HG02884 (cell line): ENCODE results near the gene FIBCD1.
"Not testable (repeated sequence)": the region's sequence is repeated elsewhere in the genome, so short reads cannot be mapped to it uniquely, and the experiment has no call there.

Experiments used
- ATAC-seq: cut with Tn5 transposase; IDR thresholded peaks from one replicate; pipeline ENCODE4 v1.9.1; 2021; ENCODE audit warnings: mild to moderate bottlenecking, moderate library complexity; ENCODE audit not compliant: unreplicated experiment

Gene FIBCD1

DNA sequence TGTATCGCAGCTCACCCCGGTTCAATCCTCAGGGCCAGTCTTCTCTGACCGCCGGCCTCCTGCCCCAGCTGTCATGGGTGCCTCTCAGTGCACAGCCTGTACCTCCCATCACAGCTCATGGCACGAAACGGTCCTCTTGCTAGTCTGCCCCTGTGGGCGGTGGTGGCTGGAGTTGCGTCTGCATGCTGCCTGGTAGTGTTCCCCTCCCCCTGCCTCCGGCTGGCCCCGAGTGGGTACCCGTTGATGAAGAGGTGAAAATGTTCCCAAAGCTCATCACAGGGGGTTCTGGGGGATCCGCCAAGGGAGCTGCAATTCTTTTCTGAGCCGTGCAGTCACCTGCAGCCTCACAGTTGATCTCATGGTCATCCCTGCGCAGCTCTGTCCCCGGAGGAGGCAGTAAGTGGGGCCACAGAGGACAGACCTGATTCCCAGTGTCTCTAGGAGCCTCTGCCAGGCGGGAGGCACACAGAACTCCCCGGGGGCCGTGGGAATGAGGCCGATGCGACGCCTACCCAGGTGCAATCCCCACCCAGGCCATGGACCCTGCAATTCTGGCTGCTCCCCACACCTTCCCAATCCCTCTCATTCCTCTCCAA is 34.7 kb upstream of the FIBCD1 start:
- ATAC-seq, result no peak

DNA sequence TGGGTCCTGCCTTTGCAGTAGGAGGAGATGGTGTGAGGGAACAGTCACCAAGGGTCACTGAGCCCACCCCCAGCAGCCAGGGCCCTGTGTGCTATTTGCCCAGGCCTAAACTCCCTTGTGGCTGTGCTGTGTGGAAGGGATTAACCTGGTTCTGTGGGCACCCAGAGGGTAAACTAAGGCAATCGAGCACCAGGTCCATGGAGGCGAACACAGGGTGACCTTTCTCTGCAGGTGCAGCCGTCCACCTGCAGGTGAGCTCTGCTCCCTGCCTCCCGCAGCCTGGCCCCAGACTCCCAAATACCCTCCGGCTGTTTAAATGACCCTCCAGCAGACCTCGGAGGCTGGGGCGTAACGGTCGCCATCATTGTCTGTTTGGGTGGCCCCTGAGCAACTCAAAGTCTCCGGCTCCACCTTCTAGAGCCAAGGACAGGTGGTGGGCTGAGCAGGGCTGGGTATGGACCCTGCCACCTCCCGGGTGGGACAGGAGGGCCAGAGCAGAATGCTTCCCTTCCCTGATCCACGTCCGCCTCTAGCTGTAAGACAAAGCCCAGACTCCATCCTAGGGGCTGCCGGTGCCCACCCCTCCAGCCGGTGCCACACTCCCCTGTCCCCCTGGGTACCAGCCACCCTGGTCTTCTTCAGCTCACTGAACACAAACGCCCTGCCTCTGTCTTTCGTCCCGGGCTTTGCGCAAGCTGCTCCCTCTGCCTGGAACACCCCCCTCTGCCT is 34.1 kb upstream of the FIBCD1 start:
- ATAC-seq, result no peak

DNA sequence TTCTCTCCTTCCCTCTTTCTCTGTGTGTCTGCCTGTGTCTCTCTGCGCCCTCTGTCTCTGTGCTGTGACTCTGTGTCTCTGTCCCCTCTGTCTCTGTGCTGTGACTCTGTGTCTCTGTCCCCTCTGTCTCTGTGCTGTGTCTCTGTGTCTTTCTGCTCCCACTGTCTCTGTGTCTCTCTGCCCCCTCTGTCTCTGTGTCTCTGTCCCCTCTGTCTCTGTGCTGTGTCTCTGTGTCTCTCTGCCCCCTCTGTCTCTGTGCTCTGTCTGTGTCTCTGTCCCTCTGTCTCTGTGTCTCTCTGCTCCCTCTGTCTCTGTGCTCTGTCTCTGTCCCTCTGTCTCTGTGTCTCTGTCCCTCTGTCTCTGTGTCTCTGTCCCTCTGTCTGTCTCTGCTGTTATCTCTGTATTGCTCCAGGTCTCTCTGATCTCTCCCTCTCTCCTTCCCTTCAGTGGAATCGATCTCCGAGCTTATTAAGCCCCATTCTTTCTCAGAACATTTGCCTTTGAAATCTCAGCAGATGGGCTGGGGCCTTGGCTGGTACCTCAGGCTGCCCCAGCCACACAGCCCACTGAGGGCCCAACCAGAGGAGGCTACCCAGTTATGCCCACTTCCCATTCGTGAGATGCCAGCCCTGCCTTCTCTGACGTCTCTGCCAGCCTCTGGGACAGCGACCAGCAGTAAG is 33.4 kb upstream of the FIBCD1 start:
- ATAC-seq, result no peak

DNA sequence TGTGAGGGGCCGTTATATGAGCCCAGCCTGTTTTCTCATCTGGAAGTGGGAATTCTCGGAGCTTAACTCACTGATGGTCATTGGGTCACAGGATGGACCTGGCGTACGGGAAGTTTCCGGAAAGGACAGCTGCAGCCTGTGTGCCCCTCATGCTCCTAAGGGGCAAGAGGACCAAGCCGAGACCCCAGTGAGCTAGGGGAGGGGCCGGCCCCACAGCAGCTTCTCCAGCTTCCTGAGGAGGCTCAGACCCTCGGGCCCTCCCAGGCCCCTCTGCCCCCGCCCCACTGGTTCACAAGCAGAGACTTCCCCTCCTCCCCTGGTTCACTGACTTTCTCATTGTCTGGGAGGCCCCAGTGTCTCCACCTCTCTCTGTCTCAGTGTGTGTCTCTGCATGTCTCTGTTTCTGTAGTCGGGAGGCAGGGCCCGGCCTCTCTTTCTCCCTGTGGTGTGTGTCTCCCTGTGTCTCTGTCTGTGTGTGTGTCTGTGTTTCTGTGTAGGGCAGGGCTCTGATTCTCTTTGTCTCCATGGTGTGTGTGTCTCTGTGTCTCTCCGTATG is 32.3 kb upstream of the FIBCD1 start:
- no peak for ATAC-seq

DNA sequence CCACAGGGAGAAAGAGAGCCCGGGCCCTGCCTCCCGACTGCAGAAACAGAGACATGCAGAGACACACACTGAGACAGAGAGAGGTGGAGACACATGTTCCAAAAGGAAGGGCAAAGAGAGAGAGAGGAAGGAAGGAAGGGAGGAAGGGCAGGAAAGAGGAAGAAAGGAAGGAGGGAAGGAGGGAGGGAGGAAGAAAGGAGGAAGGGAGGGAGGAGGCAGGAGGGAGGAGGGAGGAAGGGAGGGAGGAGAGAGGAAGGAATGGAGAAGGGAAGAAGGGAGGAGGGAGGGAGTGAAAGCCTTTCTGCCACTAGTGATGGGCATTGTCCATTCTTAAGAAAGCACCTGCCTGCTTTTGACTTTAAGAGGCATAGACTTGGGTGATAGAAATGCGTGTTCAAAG is 31.8 kb upstream of the FIBCD1 start:
- no peak for ATAC-seq

DNA sequence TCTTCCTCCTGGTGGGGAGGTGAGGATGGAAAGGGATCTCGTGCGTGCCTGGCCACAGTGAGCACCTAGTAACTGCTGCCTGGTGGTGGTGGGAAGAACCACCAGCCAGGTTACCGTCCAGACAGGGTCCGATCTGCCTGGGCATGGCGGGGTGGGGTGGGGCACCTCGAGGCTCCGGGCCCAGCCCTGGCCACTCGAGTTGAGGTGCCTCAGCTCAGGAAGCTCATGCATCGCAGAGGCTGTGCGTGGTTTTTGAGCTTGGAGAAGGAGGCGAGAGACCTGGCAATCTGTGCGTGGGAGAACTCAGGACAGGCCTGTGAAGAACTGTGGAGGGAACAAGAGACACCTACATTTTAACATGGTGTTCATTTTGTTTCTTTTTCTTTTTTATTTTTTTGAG is 31.0 kb upstream of the FIBCD1 start:
- ATAC-seq, result no peak

DNA sequence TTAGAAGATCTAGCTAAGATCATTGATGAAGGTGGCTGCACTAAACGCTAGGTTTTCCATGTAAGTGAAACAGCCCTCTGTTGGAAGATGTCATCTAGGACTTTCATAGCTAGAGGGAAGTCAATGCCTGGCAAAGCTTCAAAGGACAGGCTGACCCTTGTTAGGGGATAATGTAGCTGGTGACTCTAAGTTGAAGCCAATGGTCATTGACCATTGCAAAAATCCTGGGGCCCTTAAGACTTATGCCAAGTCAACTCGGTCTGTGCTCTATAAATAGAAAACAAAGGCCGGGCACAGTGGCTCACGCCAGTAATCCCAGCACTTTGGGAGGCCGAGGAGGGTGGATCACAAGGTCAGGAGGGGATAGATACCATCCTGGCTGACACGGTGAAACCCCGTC is 26.6 kb upstream of the FIBCD1 start:
- ATAC-seq, result no peak

DNA sequence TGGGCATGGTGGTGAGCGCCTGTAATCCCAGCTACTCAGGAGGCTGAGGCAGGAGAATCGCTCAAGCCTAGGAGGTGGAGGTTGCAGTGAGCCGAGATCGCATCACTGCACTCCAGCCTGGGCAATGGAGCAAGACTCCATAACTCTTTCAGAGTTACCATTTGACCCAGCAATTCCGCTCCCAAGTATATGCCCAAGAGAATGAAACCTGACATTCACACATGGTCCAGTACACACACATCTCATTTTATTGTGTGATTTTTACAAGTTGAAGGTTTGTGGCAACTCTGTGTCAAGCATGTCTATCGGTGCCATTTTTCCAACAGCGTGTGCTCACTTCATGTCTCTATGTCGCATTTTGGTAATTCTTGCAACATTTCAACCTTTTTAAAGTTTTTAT is 24.9 kb upstream of the FIBCD1 start:
- no peak for ATAC-seq

DNA sequence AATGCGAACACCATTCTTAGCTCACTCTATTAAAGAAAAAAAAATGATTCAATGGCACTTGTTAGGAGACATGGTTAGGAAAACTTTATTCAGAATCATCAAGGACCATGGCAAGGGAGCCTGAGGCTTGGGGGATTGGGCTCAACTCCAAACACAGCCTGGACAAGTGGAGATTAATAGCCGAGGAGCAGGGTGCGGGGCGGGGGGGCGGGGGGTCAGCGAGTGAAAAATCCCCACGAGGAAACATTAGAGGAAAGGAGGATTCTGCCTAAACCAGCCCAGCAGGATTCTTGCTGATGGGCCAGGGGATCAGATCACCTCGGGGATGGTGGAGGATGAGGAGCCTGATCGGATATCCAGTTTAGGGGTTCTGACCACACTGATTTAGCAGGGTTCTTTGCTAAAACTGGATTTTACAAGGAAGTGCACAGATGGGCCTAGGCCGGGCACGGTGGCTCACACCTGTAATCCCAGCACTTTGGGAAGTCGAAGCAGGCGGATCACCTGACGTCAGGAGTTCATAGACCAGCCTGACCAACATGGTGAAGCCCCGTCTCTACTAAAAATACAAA is 24.4 kb upstream of the FIBCD1 start:
- no peak for ATAC-seq

DNA sequence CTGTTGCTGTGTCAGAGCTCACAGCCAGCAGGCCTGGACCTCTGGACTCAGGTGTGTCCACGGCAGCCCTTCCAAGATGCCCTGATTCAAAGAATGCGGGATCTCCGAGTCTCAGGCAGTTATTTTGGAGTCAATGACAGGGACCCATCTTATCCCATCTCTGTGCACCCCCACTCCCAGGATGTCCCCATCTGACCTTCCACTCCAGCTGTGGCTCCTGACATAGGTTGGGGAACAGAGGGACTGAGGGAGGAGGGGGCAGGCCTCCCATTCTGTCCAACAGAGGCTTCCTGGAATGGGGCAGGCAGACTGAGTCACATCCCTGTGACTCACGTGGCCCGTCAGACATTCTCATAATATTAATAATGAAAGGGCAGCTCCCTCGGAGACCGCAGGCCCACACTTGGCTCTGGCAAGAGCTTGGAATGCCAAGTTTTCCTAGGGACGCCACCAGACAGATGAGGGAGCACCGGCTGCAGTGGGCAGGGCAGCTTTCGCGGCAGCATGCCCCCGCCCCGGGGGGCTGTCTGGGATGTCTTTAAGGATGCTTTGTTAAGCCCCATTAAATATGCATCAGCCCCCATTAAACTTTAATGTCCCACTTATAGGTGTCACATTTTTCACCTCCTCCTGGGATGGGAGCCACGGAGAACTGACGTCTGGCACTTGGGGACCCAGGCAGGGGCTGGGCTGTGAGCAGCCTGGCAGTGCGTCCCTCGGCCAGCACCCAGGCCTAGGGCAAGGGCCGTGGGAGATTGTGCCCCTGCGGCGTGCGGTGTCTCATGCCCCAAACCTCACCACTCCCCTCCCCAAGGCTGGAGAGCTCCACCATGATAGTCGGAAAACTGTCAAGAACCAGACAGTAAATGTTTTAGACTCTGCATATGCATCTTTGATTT is 23.6 kb upstream of the FIBCD1 start:
- no peak for ATAC-seq

DNA sequence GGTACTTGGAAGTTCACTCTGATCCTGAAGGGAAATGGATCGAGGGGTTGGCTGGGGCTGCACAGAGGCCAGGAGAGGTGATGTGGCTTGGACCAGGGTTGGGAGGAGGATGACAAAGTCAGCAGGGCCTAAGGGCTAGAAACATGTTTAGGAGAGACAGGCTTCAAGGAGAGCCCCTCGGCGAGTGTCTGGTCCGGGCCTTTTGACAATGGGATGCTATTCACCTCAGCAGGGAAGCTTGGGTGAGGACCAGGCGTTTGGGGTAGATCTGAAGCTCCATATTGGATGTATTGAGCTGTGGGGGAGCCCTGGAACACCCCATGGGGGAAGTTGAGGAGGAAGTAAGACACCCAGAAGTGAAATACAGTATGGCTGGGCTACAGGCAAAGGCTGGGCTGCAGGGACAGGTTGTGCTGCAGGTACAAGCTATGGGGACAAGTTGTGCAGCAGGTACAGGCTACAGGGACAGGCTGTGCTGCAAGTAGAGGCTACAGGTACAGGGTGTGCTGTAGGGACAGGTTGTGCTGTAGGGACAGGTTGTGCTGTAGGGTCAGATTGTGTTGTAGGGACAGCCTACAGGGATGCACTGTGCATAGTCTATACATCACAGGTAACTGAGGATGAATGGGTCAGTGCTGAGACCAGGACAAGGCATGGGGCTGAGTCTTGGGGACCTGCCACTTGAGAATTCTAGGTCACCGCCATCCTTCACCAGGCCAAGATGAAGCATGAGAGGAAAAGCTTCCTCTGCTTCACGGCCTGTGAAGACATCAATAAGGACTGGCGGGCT is 22.7 kb upstream of the FIBCD1 start:
- ATAC-seq, result no peak

DNA sequence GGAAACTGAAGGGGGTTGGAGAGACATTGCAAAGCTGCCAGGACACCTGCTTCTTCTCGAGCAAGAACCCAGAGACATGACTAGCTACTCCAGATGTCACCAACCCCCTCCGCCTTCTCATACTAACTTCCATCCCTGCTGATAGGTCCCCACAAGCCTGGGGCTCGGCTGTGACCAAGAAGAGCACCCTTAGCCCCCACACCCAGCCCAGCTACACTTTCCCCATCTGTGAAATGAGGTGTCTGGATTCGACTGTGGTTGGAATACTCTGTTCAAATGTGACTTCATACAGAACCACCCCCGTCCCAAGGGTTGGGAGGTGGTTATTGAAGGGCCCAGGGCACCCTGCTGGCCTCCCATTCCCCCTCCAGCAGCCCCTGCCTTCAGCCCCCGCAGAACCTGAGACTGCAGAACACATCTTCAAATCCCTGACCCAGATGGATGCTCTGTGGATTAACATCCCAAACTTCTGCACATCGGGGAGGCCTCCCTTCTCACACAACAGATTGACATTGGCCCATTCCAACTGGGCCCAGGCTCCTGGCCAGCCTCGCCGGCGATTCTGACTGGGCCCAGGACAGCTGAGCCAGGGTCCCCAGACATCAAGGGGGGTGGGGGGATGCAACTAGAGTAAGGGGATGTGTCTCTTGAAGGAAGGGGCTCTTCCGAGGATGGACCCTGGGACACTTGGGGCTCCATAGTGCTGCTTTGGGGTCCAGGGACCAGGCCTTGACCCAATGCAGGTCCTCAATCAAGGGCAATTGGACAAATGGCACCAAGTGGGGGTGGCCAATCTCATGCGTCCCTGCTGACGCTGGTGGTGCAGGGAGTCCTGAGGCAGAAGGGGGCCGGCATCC is 21.7 kb upstream of the FIBCD1 start:
- no peak for ATAC-seq

DNA sequence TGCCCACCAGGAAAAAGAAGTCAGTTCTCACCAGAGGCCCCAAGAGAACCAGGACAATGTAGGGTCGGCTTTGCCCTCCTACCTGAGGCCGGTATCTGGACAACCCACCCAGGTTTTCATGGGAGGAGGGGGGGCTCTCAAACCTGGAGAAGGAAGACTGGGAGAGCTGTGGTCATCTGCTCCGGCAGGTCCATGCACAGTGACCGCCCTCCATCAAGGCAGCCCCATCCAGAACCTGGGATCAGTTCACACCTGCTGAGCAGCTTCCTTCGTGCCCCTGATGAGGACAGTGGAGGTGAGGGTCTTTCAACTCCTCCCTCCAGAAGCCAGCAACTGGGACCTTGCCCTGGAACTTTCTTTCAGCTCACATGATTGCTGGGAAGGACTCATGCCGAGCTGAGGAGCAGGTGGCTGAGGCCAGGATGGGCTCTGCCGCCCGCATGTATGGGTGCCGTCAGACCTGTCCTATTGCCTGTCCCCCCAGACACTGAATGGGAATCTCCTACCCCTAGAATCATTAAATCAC is 20.8 kb upstream of the FIBCD1 start:
- no peak for ATAC-seq

DNA sequence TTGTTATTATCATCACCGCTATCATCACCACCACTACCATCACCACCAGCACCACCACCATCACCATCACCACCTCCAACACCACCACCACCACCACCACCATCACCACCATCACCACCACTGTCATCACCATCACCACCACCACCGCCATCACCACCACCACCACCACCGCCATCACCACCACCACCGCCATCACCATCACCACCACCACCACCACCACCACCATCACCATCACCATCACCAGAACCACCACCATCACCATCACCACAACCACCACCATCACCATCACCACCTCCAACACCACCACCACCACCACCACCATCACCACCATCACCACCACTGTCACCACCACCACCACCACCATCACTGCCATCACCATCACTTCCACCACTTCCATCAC is 19.5 kb upstream of the FIBCD1 start:
- not testable (repeated sequence) for ATAC-seq

DNA sequence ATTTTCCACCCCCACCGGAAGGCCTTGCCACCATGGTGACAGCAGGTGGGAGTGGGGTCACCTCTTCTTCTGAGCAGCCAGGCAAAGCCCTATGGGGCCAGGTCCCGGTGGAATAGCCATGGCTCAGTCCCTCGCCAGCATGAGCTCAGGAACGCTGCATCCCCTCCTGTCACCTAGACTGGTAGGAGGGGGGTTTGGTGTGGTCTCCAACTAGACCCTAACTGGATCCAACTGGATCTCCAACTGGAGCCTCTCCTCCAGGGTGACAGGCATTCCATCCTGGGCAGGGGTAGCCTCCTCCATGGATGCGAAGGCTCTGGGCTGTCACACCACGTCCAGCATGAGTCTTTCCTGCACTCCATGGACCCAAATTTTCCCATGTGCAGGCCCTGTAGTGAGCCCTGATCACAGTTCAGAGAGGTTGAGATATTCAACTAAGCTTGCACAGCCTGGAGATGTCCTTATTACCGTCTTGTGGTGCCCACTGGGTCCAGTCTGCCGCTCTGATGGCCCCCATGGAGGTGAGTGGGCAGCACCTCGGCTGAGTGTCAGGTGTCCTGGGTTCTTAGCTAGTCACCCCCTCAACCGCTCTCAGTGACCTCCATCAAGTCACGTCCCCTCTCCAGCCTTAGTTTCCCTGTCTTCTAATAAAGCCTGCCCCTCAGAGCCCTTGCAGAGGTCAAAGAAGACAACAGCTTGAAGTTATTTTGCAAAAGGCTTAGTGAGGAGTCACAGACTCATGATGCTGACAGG is 18.6 kb upstream of the FIBCD1 start:
- no peak for ATAC-seq

DNA sequence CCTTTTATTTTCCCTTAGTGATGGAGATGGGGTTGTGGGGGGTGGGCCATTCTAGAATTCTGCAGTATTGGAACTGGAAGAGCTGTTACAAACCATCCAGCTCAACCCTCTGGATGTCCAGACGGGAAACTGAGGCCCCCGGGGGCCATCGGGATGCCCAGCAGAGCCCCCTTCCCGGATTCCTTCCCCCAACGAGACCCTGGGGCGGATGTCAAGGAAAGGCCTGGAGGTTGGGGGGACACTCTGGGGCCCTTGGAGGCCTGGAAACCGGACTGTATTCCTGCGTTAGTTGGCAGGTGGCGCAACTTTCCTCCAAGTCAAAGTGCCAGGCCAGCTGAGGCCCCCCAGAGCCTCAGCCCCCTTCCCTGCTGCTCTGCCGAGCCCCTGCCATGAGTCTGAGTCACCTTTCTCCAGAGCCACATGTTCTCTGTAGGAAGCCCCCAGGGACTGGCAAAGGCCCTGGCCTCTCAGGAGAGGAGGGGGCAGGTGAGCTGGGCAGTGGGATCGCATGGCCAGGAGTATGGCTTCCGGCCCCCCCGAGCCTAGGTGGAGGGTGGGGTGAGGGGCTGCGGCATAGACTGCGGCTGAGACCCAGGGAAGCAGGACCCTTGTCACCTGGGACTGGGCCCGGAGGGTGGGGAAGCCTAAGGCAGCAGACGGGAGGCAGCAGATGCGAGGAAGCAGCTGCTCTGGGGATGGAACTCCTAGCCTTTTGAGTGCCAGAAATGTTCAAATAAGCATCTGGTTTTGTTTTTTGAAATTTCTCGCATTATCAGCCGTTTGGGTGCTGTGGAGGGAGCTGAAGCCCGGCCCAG is 17.8 kb upstream of the FIBCD1 start:
- ATAC-seq, result no peak

DNA sequence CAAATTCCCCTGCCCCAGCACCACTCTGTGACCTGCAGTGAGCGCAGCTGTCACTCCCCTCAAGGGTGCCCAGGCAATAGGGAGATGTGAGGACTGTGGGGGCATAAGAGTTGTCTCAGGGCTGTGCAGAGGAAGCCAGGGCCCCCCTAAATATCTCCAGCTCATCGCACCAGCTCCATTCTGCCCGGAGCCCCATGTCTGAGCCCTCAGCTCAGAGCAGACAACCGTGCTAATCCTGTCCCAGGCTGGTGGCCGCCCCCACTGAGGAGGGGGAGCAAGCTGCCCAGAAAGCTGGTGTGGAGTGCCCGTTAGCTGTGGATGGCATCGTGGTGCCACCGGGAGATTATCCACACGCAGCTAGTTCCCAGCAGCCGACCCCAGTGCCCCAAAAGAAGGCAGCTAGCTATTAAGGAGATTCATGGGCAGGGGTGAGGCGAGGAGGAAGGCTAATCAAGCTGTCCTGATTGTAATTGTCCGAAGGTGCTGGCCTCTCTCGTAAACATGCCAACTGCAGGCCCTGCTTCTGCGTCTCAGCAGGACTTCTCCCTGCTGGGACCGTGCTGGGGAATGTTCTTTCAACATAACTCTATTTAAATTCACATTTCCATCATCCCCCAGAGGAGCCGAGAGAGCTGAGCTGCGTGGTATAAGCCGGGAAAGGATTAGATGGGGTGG is 17.0 kb upstream of the FIBCD1 start:
- no peak for ATAC-seq
